Endothelial cell of umbilical vein (primary cell): ENCODE data around the gene ZBTB6. TPM values are rescaled to one million over a fixed set of nuclear protein-coding genes. Genes with fewer than 3 reads are reported as not detected.

Experiments
- BruUV-seq: library from RNA; stranded (reverse); fragments of 400-500 nt; replicated peaks from 2 replicates; lab custom pipeline; 2021; lab: Mats Ljungman, UMichigan
- CTCF ChIA-PET: fragments of 300-600, 350-600 bp; sonication (Branson Sonifier 250); formaldehyde crosslinking; loops from one replicate; lab custom pipeline; 2021; ENCODE audit warnings: antibody characterized with exemption, inconsistent platforms; lab: Charles Lee
- POLR2A ChIA-PET: fragments of 300-600, 350-600 bp; sonication (Branson Sonifier 250); formaldehyde crosslinking; loops from one replicate; lab custom pipeline; 2021; ENCODE audit warnings: antibody characterized with exemption, inconsistent platforms; lab: Charles Lee
- DNase-seq: peaks from one replicate; pipeline ENCODE4 v3.0.0-alpha.2; 2011; ENCODE audit warnings: low read depth, low spot score
- FAIRE-seq: peaks from 2 replicates; lab custom pipeline; 2011; peaks lifted over from hg19 to GRCh38; lab: Jason Lieb, UNC
- H2AFZ ChIP-seq: 2 replicates; pipeline ENCODE4 v1.6.0; 2012; ENCODE audit warnings: low read depth, low read length, control low read depth, inconsistent platforms
- H3K27ac ChIP-seq: 2 replicates; pipeline ENCODE4 v1.5.1; 2011; ENCODE audit warnings: low read depth, mild to moderate bottlenecking, control low read depth, low read length, moderate library complexity; ENCODE audit not compliant: insufficient read depth
- H3K27me3 ChIP-seq, 2 experiments: 2 replicates each; pipeline versions ENCODE4 v1.6.0 to v1.6.1; 2011; ENCODE audit warnings: low read length in 2 of 2, mixed read lengths in 1 of 2; ENCODE audit not compliant: control insufficient read depth in 2 of 2, insufficient read depth in 2 of 2
- H3K36me3 ChIP-seq, 2 experiments: 2 replicates in 1 of 2; 3 replicates in 1 of 2; pipeline ENCODE4 v1.5.1; 2011; ENCODE audit warnings: low read length in 2 of 2, mild to moderate bottlenecking in 1 of 2, moderate library complexity in 1 of 2; ENCODE audit not compliant: control insufficient read depth in 2 of 2, insufficient read depth in 2 of 2; ENCODE audit errors: extremely low read depth in 1 of 2
- H3K4me1 ChIP-seq: 3 replicates; pipeline ENCODE4 v1.5.1; 2011; ENCODE audit warnings: mild to moderate bottlenecking, low read length; ENCODE audit not compliant: control insufficient read depth, insufficient read depth; ENCODE audit errors: extremely low read depth
- H3K4me2 ChIP-seq: 2 replicates; pipeline ENCODE4 v1.6.1; 2011; ENCODE audit warnings: low read length, control low read depth, mixed read lengths; ENCODE audit not compliant: insufficient read depth
- H3K4me3 ChIP-seq, 3 experiments: fragments of 200-600 bp in 1 of 3; sonication (generic), shearing (Covaris generic) in 1 of 3; replicated peaks in 1 of 3; 2 replicates each; pipeline ENCODE4 v1.5.1; 2011 to 2016; ENCODE audit warnings: control low read depth in 3 of 3, low read length in 3 of 3, mild to moderate bottlenecking in 2 of 3, inconsistent platforms in 1 of 3, low read depth in 1 of 3, moderate library complexity in 1 of 3; ENCODE audit not compliant: insufficient read depth in 1 of 3
- H3K79me2 ChIP-seq: 2 replicates; pipeline ENCODE4 v1.6.0; 2012; ENCODE audit warnings: low read length, inconsistent platforms; ENCODE audit not compliant: control insufficient read depth, insufficient read depth
- H3K9ac ChIP-seq: replicated peaks from 2 replicates; pipeline ENCODE3; 2011; ENCODE audit warnings: low read length, control low read depth; ENCODE audit not compliant: insufficient read depth; ENCODE audit errors: extremely low read depth
- H3K9me1 ChIP-seq: replicated peaks from 3 replicates; pipeline ENCODE4 v1.6.0; 2011; ENCODE audit warnings: mild to moderate bottlenecking, low read length; ENCODE audit not compliant: control insufficient read depth, insufficient read depth; ENCODE audit errors: extremely low read depth
- H3K9me3 ChIP-seq: replicated peaks from 2 replicates; pipeline ENCODE4 v1.5.1; 2012; ENCODE audit warnings: low read length, inconsistent platforms; ENCODE audit not compliant: control insufficient read depth, insufficient read depth
- H4K20me1 ChIP-seq: replicated peaks from 2 replicates; pipeline ENCODE3; 2011; ENCODE audit warnings: mild to moderate bottlenecking, low read length; ENCODE audit not compliant: control insufficient read depth, insufficient read depth; ENCODE audit errors: extremely low read depth
- EZH2 ChIP-seq: IDR thresholded peaks from 2 replicates; pipeline ENCODE4 v1.6.1; 2012; ENCODE audit warnings: borderline replicate concordance, low read depth, mild to moderate bottlenecking, moderate library complexity, low read length, inconsistent platforms; ENCODE audit not compliant: severe bottlenecking
- FOS ChIP-seq: IDR thresholded peaks from 2 replicates; pipeline ENCODE4 v1.6.1; 2011; ENCODE audit warnings: mild to moderate bottlenecking, low read length, moderate library complexity, borderline replicate concordance; ENCODE audit not compliant: insufficient read depth
- GATA2 ChIP-seq: IDR thresholded peaks from 2 replicates; pipeline ENCODE4 v1.7.0; 2011; ENCODE audit warnings: low read depth, mild to moderate bottlenecking, moderate library complexity, mixed read lengths, low read length; ENCODE audit not compliant: insufficient read length, insufficient read depth
- JUN ChIP-seq: IDR thresholded peaks from 2 replicates; pipeline ENCODE4 v1.6.1; 2011; ENCODE audit warnings: borderline replicate concordance, low read depth; ENCODE audit not compliant: insufficient read length, insufficient read depth
- MYC ChIP-seq: IDR thresholded peaks from one replicate; pipeline ENCODE4 v1.6.1; 2011; ENCODE audit warnings: mild to moderate bottlenecking, low read depth, low read length
- dilution Hi-C: fragments of 300-500 bp; cut with MboI; formaldehyde crosslinking; loops from one replicate; pipeline ENCODE4 v1.15.0; 2019; ENCODE audit warnings: low sequenced_read_pairs; ENCODE audit not compliant: extremely low pct_ligation_motif_present
- intact Hi-C: fragments of 100-400 bp; cut with micrococcal nuclease; formaldehyde crosslinking; loops from one replicate; pipeline ENCODE4 v1.10.0; 2022
- polyA plus RNA-seq, 4 experiments: library from polyadenylated mRNA; depleted of rRNA in 3 of 4; stranded (reverse) in 3 of 4; unstranded in 1 of 4; fragments of >200 nt; gene quantifications; 2 replicates each; pipeline versions ENCODE4 v1.2.1 to v1.2.3, GENCODE V29; 2011 to 2012; ENCODE audit warnings: missing spikeins in 1 of 4
- total RNA-seq: library from RNA; stranded (reverse); gene quantifications from 2 replicates; pipeline ENCODE4 v1.2.3, GENCODE V29; 2021
- TF ChIP-seq, protein P1 (sequence below), 2 donors: IDR thresholded peaks; 1 replicate in 1 of 2; 2 replicates in 1 of 2; pipeline ENCODE4 v1.5.1; 2011; ENCODE audit warnings: low read length in 2 of 2, mild to moderate bottlenecking in 2 of 2, moderate library complexity in 2 of 2, control low read depth in 1 of 2, inconsistent platforms in 1 of 2, low read depth in 1 of 2; ENCODE audit not compliant: insufficient read depth in 1 of 2; ENCODE audit errors: extremely low read depth in 1 of 2

The ZBTB6 gene
- total and polyA plus RNA-seq, 2 donors (not counting 3 experiments of a cell fraction or from before 2014, with no cell fraction given), result 1.6 to 5.5 TPM

GRCh38 chr9:122929796-122930354 lies 16.8 kb upstream of the ZBTB6 start:
- BruUV-seq, result no TSS peak
- Histone ChIP-seq H3K9me3 (no peaks in the 10 kb centered on the region), H3K4me1 (peaks cover 15% of the 10 kb centered on the region), H3K36me3 (no peaks in the 10 kb centered on the region), H3K4me3 (no peak overlapping the region), H3K9me1 (no peaks in the 10 kb centered on the region), H2AFZ (no peak overlapping the region), H3K27ac (no peak overlapping the region), H3K79me2 (peaks cover 51% of the 10 kb centered on the region), H3K27me3 (no peaks in the 10 kb centered on the region), H4K20me1 (no peaks in the 10 kb centered on the region), H3K9ac (no peak overlapping the region), H3K4me2 (no peak overlapping the region)
- FAIRE-seq (no peak), DNase-seq (no peak)
- dilution Hi-C loops (no loop called here), intact Hi-C loops (no loop called here)
- TF ChIP-seq, protein P1, sequence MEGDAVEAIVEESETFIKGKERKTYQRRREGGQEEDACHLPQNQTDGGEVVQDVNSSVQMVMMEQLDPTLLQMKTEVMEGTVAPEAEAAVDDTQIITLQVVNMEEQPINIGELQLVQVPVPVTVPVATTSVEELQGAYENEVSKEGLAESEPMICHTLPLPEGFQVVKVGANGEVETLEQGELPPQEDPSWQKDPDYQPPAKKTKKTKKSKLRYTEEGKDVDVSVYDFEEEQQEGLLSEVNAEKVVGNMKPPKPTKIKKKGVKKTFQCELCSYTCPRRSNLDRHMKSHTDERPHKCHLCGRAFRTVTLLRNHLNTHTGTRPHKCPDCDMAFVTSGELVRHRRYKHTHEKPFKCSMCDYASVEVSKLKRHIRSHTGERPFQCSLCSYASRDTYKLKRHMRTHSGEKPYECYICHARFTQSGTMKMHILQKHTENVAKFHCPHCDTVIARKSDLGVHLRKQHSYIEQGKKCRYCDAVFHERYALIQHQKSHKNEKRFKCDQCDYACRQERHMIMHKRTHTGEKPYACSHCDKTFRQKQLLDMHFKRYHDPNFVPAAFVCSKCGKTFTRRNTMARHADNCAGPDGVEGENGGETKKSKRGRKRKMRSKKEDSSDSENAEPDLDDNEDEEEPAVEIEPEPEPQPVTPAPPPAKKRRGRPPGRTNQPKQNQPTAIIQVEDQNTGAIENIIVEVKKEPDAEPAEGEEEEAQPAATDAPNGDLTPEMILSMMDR (IDR thresholded peaks at IDR 0.05; ENCODE audit: extremely low read depth in 1 of 2, insufficient read depth in 1 of 2, low read depth in 1 of 2, low read length in 2 of 2), result no peak
- TF ChIP-seq GATA2 (no peak), EZH2 (no peak), MYC (no peak), FOS (no peak), JUN (no peak)
- ChIA-PET CTCF (interaction anchor here (1.1 to 2.0 kb wide), 6 partner anchors 11 to 61 kb away, joined by 3 to 7 read pairs (median 5); partner anchors contain the start of genes RABGAP1, RC3H2 and ZBTB6), POLR2A (interaction anchor here (3.5 kb wide), 1 partner anchor 11 kb away, joined by 23 read pairs; the partner anchor contains the start of gene RABGAP1)
